AG09309 (cell line): ENCODE data around the gene POLE3.
A peak's percentile ranks its signal among the peaks of the same experiment; 100 is the strongest.
"Not testable (repeated sequence)": the region's sequence is repeated elsewhere in the genome, so short reads cannot be mapped to it uniquely, and the experiment has no call there.

Source experiments
- DNase-seq: peaks from one replicate; pipeline ENCODE4 v3.0.0-alpha.2; 2010; ENCODE audit warnings: low read depth
- H3K4me3 ChIP-seq: 2 replicates; pipeline ENCODE4 v1.5.1; 2011; ENCODE audit warnings: mild to moderate bottlenecking, low read depth, low read length, moderate library complexity; ENCODE audit not compliant: control insufficient read depth
- TF ChIP-seq, protein P1 (sequence below): IDR thresholded peaks from 2 replicates; pipeline ENCODE4 v1.5.1; 2011; ENCODE audit warnings: mild to moderate bottlenecking, low read depth, low read length, inconsistent platforms; ENCODE audit not compliant: insufficient read depth, control insufficient read depth; ENCODE audit errors: missing control alignments

POLE3 gene

DNA sequence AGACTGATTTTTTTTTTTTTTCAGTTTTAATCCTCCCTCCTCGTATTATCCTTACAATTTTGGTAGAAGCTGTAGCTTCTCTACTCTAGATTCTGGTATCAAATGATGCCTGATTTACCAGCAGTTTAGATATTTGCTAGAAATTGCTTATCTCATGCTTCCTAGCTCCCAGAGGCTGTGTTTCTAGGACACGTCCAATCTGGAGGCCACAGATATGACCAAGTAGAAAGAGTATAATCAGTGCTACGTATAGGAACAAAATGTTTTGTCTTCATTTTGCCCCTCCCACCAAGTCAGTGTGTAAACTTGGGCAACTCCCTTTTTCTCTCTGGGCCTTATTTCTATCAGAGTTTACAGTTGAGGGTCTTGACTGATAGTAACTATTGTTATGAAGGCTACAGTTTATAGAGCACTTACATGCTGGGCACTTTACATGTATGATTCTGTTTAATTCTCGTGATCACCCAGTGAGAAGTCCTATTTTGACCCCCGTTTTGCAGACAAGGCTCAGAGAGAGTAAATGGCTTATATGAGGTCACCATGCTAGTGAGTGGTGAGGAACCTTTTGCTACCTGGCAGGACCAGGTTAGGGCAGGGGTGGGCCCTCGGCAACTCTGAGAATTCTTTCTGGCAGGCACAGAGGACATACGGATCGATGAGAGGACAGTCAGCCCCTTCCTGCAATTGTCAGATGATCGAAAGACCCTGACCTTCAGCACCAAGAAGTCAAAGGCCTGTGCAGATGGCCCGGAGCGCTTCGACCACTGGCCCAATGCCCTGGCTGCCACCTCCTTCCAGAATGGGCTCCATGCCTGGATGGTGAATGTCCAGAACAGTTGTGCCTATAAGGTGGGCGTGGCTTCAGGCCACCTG is 41.3 kb downstream of the POLE3 start:
- DNase-seq, result no peak
- no peak overlapping the region for H3K4me3 ChIP-seq
- TF ChIP-seq, protein P1, sequence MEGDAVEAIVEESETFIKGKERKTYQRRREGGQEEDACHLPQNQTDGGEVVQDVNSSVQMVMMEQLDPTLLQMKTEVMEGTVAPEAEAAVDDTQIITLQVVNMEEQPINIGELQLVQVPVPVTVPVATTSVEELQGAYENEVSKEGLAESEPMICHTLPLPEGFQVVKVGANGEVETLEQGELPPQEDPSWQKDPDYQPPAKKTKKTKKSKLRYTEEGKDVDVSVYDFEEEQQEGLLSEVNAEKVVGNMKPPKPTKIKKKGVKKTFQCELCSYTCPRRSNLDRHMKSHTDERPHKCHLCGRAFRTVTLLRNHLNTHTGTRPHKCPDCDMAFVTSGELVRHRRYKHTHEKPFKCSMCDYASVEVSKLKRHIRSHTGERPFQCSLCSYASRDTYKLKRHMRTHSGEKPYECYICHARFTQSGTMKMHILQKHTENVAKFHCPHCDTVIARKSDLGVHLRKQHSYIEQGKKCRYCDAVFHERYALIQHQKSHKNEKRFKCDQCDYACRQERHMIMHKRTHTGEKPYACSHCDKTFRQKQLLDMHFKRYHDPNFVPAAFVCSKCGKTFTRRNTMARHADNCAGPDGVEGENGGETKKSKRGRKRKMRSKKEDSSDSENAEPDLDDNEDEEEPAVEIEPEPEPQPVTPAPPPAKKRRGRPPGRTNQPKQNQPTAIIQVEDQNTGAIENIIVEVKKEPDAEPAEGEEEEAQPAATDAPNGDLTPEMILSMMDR, result no peak

DNA sequence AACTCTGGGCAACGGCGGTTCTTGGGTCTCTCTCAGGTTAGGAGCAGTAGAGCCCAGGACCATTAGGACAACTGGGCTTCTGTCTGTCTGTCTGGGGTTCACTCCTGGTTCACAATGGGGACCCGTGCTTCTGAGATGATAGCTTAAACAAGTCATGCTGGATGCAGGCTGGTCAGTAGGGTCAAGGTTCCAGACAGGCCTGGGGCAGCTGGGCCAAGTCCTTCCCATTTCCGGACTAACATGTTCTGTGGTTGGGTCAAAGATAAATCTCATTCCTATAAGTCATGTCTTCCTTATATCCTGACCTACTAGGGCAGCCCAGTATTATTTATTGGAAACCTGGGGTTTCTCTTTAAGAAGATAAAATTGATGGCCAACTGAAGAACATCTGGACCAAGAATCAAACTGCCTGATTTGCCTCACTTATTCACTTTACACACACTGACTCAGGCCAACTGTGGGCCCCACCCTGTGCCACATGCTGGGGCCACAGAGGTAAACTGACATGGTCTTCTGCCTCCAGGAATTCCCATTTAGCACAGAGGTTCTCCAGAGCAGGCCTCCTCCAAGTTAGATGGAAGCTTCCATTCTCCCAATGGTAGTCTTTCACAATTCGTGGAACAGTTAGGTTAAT is 42.0 kb downstream of the POLE3 start:
- TF ChIP-seq, protein P1, result no peak

DNA sequence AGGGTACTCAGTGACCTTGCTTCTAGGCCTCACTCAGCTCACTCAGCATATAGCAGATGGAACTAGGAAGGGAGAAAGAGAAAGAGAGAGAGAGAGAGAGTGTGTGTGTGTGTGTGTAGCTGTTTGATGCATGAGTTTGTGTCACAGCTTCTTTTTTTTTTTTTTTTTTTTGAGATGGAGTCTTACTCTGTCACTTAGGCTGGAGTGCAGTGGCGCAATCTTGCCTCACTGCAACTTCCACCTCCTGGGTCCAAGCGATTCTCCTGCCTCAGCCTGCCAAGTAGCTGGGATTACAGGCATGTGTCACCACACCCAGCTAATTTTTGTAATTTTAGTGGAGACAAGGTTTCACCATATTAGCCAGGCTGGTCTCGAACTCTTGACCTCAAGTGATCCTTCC is 44.8 kb downstream of the POLE3 start:
- DNase-seq, result not testable (repeated sequence)

More for the DNA sequence above, 42.0 kb downstream of the POLE3 start:
- DNase-seq, result no peak
- H3K4me3 ChIP-seq, result no peak overlapping the region

DNA sequence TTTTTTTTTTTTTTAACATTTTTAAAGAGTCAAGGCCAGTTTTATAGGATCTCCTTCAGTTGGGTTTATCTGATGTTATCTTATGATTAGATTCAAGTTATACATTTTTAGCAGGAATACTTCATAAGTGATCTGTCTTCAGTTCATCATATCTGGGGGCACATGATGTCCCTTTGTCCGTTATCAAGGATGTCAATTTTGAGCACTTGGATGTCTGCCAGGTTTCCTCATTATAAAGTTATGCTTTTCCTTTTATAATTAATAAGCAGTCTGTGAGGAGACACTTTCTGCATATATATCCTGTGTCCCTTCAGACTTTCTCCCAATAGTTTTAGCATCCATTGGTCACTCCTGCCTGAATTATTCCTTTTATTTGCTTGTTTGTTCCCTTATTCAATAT is 45.5 kb downstream of the POLE3 start:
- no peak for DNase-seq
- TF ChIP-seq, protein P1, result no peak
- no peak overlapping the region for H3K4me3 ChIP-seq

More for the DNA sequence above, 44.8 kb downstream of the POLE3 start:
- not testable (repeated sequence) for H3K4me3 ChIP-seq

DNA sequence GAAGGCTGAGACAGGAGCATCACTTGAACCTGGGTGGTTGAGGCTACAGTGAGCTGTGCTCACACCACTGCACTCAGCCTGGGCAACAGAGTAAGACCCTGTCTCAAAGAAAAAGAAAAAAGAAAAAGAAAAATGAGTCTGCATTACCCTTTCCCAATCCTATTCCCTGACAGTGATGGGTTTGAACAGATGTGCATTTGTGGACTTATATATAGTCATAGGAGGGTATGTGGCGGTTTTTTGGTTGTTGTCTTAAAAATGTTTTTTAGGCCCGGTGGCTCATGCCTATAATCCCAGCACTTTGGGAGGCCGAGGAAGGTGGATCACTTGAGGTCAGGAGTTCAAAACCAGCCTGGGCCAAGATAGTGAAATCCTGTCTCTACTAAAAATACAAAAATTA is 47.1 kb downstream of the POLE3 start:
- no peak for DNase-seq
- no peak overlapping the region for H3K4me3 ChIP-seq
- TF ChIP-seq, protein P1, result no peak

DNA sequence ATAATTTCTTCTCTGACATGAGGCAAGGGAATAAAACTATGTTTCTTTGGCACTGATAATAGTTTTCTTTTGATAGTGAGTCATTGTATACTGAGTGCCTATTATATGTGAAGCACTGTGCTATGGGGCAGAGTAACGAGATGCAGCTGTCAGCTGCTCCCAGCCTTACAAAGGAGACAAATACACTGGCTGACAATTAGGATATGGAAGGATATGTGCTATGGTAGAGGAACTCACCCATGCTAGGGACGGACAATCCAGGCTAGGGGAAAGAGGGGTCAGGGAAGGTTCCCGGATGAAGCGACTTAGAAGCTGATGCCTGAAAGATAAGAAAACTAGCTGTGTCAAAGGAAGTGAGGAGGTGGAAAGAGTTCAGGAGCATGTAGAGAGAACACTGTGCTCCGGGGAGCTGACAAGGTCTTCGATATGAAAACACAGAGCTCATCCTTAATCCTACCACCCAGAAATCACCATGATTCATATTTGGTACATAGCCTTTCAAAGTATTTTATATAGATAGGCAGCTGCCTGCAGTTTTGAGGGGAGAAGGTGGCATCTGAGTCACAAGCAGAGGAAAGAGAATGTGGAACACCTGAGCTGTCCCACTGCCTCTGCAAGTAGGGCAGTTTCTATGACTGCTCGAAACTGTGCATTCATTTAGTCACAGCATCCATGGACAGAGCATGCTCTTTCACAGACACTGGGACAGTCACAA is 49.0 kb downstream of the POLE3 start:
- H3K4me3 ChIP-seq, result no peak overlapping the region
- peak; percentile 21 for DNase-seq
- TF ChIP-seq, protein P1, result no peak
